ENCODE results near the gene HIVEP1.
"Not testable (repeated sequence)": the region's sequence is repeated elsewhere in the genome, so short reads cannot be mapped to it uniquely, and the experiment has no call there.

The HIVEP1 gene

DNA sequence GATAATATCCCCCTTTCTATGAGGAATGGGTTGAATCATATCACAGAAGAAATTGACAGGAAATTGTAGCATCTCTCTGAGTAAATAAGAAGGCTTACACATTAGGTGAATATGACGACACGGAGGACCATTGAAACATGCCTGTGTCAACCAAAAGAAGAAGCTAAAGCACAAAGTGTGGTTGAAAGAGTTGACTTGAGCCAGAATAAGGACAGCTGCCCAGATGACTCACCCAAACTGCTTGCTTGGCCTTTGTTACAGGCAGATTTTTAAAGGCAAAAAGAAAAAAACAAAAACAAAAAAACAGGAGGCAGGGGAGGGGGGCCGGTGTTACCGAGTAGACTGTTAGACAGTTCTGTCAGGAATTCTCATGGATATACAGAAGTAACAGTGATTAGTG, 148.2 kb downstream of the HIVEP1 start:
- peak; percentile 45 for DNase-seq (ENCODE audit: low read depth)

DNA sequence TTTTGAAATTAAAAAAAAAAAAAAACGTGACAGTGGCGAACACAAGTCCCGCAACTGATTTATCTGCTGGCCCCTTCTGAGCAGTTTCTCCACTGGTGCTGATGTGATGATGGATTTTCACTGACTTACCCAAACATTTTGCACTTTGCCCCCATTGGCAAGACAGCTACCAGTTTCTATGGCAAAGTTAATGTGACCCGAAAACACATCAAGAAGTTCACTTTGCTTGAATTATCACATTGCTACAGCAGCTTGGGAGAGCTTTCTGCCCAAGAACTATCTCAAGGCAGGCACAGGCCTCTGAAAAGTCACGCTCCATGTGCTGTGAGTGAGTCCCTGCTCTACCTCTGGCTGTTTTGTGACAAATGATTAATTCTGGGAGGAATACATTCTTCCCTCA, 150.1 kb downstream of the HIVEP1 start:
- DNase-seq (ENCODE audit: low read depth), result no peak

DNA sequence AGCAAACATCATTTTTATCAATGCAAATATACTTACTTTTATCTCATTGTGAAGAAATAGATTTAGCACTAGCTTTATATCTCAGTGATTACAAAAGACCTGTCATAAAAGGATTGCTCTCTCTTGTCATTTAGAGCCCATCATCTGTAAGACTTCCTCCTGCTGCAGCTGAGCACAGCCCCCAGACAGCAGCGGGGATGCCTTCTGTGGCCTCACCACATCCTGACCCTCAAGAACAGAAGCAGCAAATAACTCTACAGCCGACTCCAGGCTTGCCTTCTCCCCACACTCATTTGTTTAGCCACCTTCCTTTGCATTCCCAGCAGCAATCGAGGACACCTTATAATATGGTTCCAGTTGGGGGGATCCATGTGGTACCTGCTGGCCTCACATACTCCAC, 151.0 kb downstream of the HIVEP1 start:
- no peak for DNase-seq (ENCODE audit: low read depth)

DNA sequence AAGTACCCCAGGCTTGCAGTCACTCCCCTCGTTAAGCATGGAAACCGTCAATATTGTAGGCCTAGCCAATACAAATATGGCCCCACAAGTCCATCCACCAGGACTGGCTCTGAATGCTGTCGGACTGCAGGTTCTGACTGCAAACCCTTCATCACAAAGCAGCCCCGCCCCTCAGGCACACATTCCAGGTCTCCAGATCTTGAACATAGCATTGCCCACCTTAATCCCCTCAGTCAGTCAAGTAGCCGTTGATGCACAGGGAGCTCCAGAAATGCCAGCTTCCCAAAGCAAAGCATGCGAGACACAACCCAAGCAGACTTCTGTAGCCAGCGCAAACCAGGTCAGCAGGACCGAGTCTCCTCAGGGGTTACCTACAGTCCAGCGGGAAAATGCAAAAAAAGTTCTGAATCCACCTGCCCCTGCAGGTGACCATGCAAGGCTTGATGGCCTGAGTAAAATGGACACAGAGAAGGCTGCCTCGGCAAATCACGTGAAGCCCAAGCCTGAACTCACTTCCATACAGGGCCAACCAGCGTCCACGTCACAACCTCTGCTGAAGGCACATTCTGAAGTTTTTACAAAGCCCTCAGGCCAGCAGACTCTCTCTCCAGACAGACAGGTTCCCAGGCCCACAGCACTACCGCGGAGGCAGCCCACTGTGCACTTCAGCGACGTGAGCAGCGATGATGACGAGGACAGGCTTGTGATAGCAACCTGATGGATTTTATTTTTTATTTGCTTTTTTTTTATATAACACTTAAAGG, 151.8 kb downstream of the HIVEP1 start:
- peak; percentile 36 for DNase-seq (ENCODE audit: low read depth)

DNA sequence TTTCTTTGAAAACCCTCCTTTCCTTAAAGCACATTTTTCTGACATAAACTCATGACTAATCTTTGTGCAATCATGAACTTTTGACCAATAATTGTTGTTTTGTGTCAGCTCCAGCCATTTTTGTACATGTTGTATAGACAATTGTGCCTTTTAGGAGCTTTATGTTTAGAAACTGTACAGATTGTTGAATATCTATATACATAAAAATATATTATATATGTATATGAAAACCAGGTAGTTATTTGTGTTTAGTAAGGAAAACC, 152.3 kb downstream of the HIVEP1 start:
- DNase-seq (ENCODE audit: low read depth), result peak; percentile 53

DNA sequence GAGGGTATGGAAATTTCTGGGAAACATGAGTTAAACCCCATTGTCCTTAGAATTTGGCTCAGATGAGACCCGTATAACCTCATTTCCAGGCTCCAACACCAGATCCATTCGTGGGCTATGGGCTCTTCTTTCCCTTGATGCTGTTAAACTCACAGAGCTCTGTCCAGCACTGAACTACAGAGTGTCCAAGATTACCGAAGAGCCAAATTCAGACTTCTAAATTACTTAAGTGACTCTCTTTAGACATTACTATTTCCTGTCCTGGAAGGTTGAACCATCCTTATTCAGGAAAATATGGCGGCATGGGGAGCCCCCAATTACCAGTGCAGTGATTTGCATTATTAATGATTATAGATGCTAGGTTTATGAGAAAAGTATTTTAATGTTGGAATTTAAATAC, 153.2 kb downstream of the HIVEP1 start:
- DNase-seq (ENCODE audit: low read depth), result no peak

DNA sequence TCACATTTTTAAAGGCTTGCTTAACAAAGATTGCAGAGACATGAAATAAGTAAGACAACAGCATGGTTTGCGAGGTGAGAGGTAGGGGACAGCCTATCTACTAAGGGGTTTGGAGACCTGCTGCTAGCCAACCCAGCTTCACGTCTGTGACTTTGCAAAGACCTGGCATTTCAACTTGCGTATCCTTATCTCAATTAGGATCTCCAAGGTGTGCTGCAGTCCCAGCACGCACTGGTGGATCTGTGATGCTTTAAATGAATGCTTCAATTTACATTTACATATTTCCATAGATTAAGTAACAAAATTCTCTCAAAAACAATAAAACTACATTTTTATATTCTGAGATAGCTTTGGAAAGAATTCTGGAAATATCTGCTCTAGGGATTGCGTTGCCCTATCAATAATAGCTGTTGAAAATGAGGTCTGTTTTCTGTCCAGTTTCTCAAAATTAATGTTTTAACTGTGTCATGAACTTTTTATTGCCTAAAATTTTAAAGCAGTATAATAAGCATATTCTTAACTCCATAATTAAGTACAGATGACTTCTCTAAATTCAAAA, 153.7 kb downstream of the HIVEP1 start:
- no peak for DNase-seq (ENCODE audit: low read depth)

DNA sequence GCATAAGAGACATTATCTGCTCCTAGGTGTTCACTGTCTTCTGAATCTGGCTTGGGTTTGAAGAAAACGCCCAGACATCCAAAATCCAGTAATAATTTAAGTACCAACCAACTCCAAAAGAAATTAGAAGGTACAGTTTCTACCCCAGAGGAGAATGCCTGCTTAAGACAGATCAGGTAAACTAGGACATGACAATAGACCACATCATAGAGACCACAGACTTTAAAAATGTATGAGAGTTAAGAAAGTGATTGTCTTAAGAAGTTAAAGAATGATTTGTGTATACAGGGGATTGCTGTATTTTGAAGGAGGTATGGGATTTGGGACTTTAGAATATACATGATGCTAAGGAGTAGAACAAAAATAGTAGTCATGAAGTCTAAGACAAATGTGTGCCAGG, 157.3 kb downstream of the HIVEP1 start:
- DNase-seq (ENCODE audit: low read depth), result no peak

DNA sequence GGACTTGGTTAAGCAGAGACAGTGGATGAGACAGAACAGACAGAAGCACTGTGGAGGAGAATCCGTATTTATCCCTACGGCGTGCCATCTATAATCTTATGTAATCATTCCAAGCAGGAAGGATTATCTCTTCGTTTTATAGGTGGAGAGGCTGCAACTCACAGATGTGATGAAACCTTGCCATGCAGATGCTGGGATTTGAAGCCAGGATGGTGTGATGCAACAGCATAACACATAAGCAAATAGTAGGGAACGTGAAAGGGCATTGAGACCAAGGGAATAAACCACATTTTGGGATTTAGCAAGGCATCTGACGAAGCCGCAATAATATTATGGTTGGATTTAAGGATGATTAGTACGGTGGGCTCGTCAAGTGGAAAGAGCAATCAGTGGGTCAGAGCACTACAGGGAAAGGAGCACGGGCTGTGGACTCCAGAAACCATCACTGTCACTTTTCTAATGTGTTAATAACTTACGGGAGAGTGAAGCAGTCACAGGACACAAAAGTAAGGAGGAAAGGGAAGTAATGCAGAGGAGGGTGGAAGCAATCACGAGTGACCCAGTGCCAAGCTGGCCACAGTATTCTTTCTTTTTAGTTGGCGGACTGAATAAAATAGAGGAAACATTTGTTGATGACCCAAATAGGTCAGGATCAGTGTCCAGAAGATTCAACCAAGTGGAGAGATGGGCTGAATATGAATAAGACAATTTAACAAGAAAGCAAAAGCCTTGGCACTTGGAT, 158.4 kb downstream of the HIVEP1 start:
- no peak for DNase-seq (ENCODE audit: low read depth)

DNA sequence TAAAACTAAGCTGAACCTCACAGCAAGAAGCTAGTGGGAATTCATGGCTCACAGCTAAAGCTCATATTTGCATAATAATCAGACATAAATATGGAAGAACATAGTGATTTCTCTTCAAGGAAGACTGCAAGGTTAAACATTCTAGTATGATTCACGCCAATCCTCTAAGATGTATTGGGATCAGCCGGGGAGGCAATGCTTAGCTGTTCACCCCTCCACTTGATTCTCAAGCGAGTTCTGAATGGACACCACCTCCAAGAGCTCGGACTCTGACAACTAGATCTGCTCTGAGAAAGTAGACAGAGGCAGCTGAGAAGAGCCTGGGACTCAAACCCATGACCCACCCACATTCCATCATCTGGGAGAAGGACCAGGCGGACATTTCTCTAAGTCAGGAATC, 159.6 kb downstream of the HIVEP1 start:
- DNase-seq (ENCODE audit: low read depth), result no peak

DNA sequence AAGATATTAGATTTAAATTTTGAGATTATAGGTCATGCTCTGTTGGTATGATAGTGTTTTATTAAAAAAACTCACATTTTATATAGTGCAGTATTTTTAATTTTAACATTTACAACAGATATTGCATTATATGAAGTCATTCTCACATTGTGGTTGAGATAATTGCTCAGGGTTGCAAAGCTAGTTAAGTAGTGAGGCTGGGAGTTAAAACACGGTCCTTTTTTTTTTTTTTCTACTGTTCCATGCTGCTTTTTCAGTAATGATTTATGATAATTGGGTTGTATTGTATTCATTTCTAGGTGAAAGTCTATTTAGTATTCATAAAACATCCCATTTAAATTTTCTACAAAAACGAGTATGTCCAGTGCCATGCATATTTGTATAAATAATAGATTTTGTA, 160.5 kb downstream of the HIVEP1 start:
- no peak for DNase-seq (ENCODE audit: low read depth)

DNA sequence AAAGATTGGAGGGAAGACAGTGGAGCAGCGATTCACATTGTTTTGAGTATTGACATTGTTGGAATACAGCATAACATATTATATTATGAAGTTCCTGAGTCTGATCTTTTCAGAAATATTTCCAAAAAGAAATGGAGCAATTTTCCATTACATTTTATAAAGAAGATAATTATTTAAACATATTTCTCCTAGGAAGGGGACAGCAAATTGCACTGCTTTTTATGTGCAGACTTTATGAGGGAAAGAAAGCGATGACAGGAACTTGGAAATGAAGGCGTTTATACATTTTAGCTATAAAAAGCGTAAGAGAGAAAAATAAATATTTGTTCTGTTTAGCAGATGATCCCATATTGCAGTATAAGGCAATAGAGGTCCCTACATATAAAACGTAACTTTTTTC, 161.1 kb downstream of the HIVEP1 start:
- no peak for DNase-seq (ENCODE audit: low read depth)

DNA sequence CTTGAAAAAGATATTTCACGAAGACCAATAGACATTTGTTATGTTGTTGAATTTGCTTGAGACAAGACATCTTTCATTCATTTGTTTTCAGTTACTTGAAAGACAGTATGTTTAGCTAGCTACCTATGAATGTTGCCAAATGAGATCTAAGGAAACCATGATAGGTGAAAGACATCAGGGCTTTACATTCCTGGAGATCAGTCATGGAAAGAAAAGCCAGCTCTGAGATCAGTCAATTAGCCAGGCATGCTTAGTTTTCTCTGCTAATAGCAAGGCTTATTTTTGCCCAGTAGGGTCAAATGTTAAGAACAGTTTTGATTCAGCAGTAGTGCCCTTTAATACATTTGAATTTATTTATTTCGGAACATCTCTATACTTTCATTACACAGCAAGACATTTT, 161.5 kb downstream of the HIVEP1 start:
- DNase-seq (ENCODE audit: low read depth), result no peak

DNA sequence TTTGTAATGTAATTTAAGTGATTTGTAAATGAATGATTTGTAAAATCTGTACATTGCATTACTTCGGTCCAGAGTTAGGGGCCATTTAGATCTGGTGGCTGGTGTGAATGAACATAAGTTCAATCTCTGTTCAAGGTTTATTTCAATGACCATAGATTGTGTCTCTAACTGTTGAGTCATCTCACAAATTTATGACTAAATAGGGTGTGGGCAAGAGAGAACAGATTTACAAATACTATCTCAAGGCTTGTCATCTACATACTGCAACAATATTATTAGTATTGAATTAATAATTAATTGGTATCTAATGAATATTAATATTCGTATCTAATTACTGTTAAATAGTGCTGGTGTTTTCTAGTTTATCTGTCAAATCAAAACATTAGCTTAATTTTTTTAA, 162.8 kb downstream of the HIVEP1 start:
- peak; percentile 67 for DNase-seq (ENCODE audit: low read depth)

DNA sequence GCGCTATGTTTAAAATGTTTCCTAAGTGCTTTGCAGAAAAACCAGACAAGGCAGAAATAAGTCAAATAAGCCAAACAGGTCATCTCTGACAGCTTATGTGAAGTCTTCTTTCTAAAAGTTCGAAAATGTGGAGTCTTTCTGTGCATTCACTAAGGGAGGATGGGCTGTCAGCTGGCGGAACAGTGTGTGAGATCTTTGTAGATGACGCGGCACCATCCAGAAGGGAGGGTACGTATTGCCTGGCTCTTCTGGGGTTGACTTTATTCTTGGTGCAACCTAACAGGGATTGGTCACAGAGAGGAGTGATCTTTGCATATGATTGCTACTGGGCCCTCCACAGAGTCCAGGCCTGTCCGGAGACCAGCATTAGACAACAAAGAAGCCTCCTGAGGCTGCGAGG, 163.5 kb downstream of the HIVEP1 start:
- no peak for DNase-seq (ENCODE audit: low read depth)

DNA sequence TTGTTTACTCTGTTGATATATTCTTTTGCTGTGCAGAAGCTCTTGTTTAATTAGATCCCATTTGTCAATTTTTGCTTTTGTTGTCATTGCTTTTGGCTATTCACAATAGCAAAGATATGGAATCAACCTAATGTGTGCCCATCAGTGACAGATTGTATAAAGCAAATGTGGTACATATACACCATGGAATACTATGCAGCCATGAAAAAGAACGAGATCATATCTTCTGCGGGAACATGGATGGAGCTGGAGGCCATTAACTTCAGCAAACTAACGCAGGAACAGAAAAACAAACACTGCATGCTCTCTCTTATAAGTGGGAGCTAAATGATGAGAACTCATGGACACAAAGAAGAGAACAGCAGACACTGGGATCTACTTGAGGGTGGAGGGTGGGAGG, 164.7 kb downstream of the HIVEP1 start:
- not testable (repeated sequence) for DNase-seq (ENCODE audit: low read depth)

DNA sequence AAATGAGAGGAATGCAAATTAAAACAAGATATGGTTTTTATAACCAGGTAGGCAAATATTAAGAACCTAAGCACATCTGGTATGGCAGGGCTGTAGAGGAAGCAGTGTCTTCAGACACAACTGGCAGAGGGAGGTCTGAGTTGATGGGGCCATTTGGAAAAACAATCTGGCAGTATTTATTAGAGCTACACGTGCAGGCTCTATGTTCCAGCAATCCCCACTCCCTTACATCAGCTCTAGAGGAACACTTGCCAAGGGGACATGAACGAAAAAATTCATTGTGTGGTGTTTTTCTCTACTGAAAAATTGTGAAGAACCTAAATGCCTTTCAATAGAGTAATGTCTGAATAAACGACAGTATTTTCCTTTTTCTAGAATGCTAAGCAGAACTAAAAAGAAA, 166.4 kb downstream of the HIVEP1 start:
- DNase-seq (ENCODE audit: low read depth), result no peak

DNA sequence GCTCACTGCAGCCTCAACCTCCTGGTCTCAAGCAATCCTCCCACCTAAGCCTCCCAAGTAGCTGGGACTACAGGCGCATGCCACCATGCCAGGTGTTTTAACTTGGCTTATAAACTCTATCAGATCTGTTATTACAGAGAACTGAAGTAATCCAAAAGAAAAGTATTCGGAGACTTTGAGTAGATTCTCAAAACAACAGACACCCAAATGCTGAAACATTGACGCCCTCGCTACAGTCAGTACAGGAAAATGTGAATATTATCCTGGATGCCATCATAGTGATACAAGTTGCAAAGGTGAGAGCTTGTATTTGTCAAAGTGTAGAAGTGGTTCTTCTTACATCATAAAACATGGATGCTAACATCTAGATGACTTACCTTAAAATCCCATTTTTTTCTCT, 169.4 kb downstream of the HIVEP1 start:
- DNase-seq (ENCODE audit: low read depth), result no peak

DNA sequence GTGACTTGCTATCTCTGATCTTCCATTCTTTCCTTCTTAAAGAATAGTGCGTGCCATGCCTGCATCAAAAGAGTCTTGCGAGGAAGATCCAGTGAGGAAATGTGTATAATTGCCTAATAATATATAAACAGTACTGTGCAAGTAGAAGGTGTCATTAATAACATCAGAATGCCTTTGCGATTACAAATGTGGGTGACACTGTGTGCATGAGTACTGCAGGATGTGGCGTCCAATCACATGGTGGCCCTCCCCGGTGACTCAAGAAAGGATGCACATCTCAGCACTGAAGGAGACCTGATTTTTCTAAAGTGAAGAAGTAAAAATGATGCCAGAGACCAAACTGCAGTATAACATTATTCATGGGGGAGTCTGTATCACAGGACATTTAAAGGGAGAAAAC, 170.6 kb downstream of the HIVEP1 start:
- peak; percentile 78 for DNase-seq (ENCODE audit: low read depth)

DNA sequence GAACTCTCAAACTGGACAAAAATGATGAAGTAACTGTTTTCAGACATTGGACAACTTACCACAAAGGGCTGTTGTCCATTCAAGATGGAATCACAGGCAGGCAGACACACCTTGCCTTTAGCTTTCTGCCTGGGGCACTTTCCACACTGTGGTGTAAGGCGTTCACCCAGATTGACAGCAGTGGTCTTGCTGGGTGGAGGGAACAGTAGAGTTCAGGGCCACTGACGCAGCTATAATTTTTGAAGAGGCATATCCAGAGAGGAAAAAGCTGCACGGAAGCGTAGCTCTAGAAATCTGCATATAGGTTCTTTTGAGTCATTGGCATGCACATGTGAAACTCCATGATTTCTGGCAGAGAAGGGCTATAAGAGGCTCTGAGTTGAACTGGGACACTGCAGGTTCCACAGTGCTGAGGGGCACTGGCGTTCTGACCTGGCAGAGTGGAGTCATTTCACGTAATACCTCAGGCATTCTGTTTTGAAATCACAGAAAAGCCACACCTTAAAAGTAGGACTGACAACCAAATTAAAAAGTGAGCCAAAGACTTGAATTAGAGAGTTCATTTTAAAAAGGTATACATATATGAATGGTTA, 173.1 kb downstream of the HIVEP1 start:
- no peak for DNase-seq (ENCODE audit: low read depth)

DNA sequence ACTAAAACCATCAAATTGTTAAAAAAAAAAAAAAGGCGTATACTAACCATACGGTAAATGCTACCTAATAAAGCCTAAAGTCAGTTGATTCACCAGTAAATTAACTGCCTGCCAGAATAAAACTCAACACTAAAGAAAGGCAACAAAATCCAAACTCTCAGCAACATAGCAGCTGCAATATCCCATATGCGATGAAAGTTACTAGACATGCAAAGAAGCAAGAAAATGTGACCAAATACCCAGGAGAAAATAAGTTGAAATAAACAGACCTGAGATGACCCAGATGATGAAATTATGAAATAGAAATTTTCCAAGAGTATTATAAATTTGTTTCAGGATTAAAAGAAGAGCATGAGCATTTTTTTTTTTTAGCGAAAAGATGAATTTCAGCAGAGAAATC, 174.4 kb downstream of the HIVEP1 start:
- no peak for DNase-seq (ENCODE audit: low read depth)

DNA sequence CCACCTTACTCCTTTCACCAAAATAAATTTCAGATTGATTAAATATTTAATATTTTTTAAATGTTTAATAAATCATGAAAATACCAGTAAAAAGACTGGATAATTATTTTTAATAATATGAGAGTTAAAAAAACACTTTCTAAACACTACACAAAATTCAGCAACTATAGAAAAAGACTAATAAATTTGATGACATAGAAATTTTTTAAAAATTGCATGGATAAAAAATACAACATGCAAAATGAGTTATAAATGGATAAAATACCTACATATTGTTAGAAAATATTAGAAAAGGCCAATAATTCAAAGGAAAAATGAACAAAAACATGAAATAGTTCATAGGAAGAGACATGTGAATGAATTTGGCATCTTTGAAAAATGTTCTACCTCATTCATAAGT, 177.0 kb downstream of the HIVEP1 start:
- no peak for DNase-seq (ENCODE audit: low read depth)

DNA sequence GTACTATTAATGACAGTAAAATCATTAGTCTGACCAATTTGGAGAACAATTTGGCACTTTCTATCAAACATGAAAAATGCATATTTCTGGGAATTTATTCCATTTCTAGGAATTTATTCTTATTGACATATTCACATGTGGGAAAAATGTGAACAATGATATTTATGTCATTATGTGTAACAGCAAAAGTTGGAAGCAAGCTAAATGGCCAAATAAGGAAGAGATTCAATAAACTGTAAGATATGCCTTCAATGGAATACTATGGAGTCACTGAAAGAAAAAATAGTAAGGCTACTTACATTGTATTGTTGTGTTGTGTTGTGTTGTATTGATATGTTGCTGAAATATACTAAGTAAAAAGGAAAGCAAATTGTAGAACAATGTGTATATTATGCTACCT, 177.5 kb downstream of the HIVEP1 start:
- DNase-seq (ENCODE audit: low read depth), result no peak

Measured in ELR (cell line).